NCI-H345 treated with DMSO at 0.1 percent for 48 hours (cell line): ENCODE data around the gene IGFALS.

Experiments
- DNase-seq: peaks from one replicate; lab custom pipeline; 2025; ENCODE audit not compliant: unreplicated experiment; lab: John Stamatoyannopoulos, UW

IGFALS gene

GRCh38 chr16:1745900-1746692 is 47.4 kb downstream of the IGFALS start:
- DNase-seq = no peak

GRCh38 chr16:1745181-1745899 is 48.2 kb downstream of the IGFALS start:
- no peak for DNase-seq

- no peak for DNase-seq
Observed at GRCh38 chr16:1744338-1744840, 49.1 kb downstream of the IGFALS start.

- DNase-seq = no peak
Observed at GRCh38 chr16:1743376-1744337, 49.8 kb downstream of the IGFALS start.

- DNase-seq = no peak
Observed at GRCh38 chr16:1741553-1742165, 51.8 kb downstream of the IGFALS start.

- no peak for DNase-seq
Observed at GRCh38 chr16:1740781-1741490, 52.6 kb downstream of the IGFALS start.
